H1 (cell line): ENCODE results near the gene STXBP2. TPM values are rescaled to one million over a fixed set of nuclear protein-coding genes. Genes with fewer than 3 reads are reported as not detected.

Source experiments
- CTCF ChIA-PET: fragments of 300-600 bp; sonication (Branson Sonifier 250); formaldehyde crosslinking; loops from one replicate; lab custom pipeline; 2021; ENCODE audit not compliant: partially characterized antibody; lab: Charles Lee
- POLR2A ChIA-PET: fragments of 300-600 bp; sonication (Branson Sonifier 250); formaldehyde crosslinking; loops from one replicate; lab custom pipeline; 2021; ENCODE audit warnings: inconsistent platforms; ENCODE audit not compliant: partially characterized antibody; lab: Charles Lee
- DNase-seq, 2 experiments: peaks; one replicate each; pipeline versions ENCODE4 v3.0.0 to v3.0.0-alpha.2; 2010 to 2022; ENCODE audit warnings: low spot score in 2 of 2, low read depth in 1 of 2, mixed read lengths in 1 of 2
- FAIRE-seq: peaks from 2 replicates; lab custom pipeline; 2011; peaks lifted over from hg19 to GRCh38; lab: Jason Lieb, UNC
- H2AFZ ChIP-seq: 2 replicates; pipeline ENCODE4 v1.8.1; 2012; ENCODE audit warnings: low read length, inconsistent platforms
- H2AK5ac ChIP-seq: 2 replicates; pipeline ENCODE4 v1.6.1; 2013; ENCODE audit warnings: low read depth, low read length
- H2BK120ac ChIP-seq: replicated peaks from 2 replicates; pipeline ENCODE3; 2013; ENCODE audit warnings: low read depth, low read length, inconsistent platforms
- H2BK12ac ChIP-seq: 2 replicates; pipeline ENCODE4 v1.6.1; 2013; ENCODE audit warnings: low read depth, low read length
- H2BK15ac ChIP-seq: 2 replicates; pipeline ENCODE4 v1.6.1; 2013; ENCODE audit warnings: low read length
- H2BK20ac ChIP-seq: 2 replicates; pipeline ENCODE4 v1.6.1; 2013; ENCODE audit warnings: low read length
- H2BK5ac ChIP-seq: 2 replicates; pipeline ENCODE4 v1.6.1; 2013; ENCODE audit warnings: low read depth, low read length
- H3K14ac ChIP-seq: 2 replicates; pipeline ENCODE4 v1.6.1; 2013; ENCODE audit warnings: inconsistent platforms; ENCODE audit not compliant: insufficient read length
- H3K18ac ChIP-seq: 2 replicates; pipeline ENCODE4 v1.6.1; 2013; ENCODE audit warnings: low read length; ENCODE audit errors: extremely low read depth
- H3K23ac ChIP-seq: 2 replicates; pipeline ENCODE4 v1.6.1; 2013; ENCODE audit warnings: inconsistent platforms; ENCODE audit not compliant: insufficient read length
- H3K23me2 ChIP-seq: 2 replicates; pipeline ENCODE4 v1.6.1; 2013; ENCODE audit warnings: low read depth, low read length
- H3K27ac ChIP-seq: 2 replicates; pipeline ENCODE4 v1.6.1; 2011; ENCODE audit warnings: low read depth, low read length, inconsistent platforms
- H3K27me3 ChIP-seq, 4 experiments: replicated peaks in 1 of 4; 1 replicate in 1 of 4; 2 replicates in 3 of 4; pipeline versions ENCODE4 v1.6.1 to v1.8.1; 2011 to 2013; ENCODE audit warnings: low read length in 3 of 4, mild to moderate bottlenecking in 3 of 4, inconsistent platforms in 2 of 4, mixed read lengths in 2 of 4, moderate library complexity in 1 of 4; ENCODE audit not compliant: control insufficient read depth in 3 of 4, insufficient read depth in 3 of 4; ENCODE audit errors: extremely low read depth in 1 of 4
- H3K36me3 ChIP-seq, 4 experiments: 2 replicates each; pipeline versions ENCODE4 v1.6.1 to v1.8.1; 2011 to 2013; ENCODE audit warnings: mild to moderate bottlenecking in 4 of 4, low read length in 3 of 4, moderate library complexity in 2 of 4, control low read depth in 1 of 4, inconsistent platforms in 1 of 4; ENCODE audit not compliant: insufficient read depth in 4 of 4, control insufficient read depth in 2 of 4
- H3K4ac ChIP-seq: replicated peaks from 2 replicates; pipeline ENCODE3; 2013; ENCODE audit warnings: low read length, low read depth, mixed read lengths, inconsistent platforms; ENCODE audit not compliant: insufficient read length
- H3K4me1 ChIP-seq, 4 experiments: replicated peaks in 1 of 4; 1 replicate in 1 of 4; 2 replicates in 3 of 4; pipeline versions ENCODE4 v1.6.1 to v1.8.1; 2011 to 2013; ENCODE audit warnings: low read length in 3 of 4, inconsistent platforms in 2 of 4, mixed read lengths in 1 of 4; ENCODE audit not compliant: insufficient read depth in 4 of 4, control insufficient read depth in 3 of 4
- H3K4me2 ChIP-seq, 2 experiments: 2 replicates each; pipeline versions ENCODE4 v1.6.1 to v1.8.1; 2011 to 2013; ENCODE audit warnings: low read depth in 2 of 2, low read length in 2 of 2, control low read depth in 1 of 2, inconsistent platforms in 1 of 2, mild to moderate bottlenecking in 1 of 2; ENCODE audit not compliant: insufficient read depth in 1 of 2
- H3K4me3 ChIP-seq, 4 experiments: fragments of 200-600, 300-600 bp in 1 of 4; sonication (generic), shearing (Covaris generic), sonication (Bioruptor Twin) in 1 of 4; 2 replicates each; pipeline versions ENCODE4 v1.5.1 to v1.8.1; 2011 to 2016; ENCODE audit warnings: low read length in 4 of 4, low read depth in 3 of 4, control low read depth in 2 of 4, inconsistent platforms in 2 of 4, mild to moderate bottlenecking in 2 of 4, mixed read lengths in 1 of 4, moderate library complexity in 1 of 4; ENCODE audit not compliant: insufficient read depth in 2 of 4; ENCODE audit errors: extremely low read depth in 1 of 4
- H3K56ac ChIP-seq: replicated peaks from 2 replicates; pipeline ENCODE3; 2013; ENCODE audit warnings: low read depth, mild to moderate bottlenecking, mixed read lengths, low read length, inconsistent platforms; ENCODE audit not compliant: insufficient read length
- H3K79me1 ChIP-seq: 2 replicates; pipeline ENCODE4 v1.6.1; 2013; ENCODE audit warnings: low read depth, low read length, control low read depth
- H3K79me2 ChIP-seq, 2 experiments: 2 replicates each; pipeline versions ENCODE4 v1.6.1 to v1.8.1; 2012 to 2013; ENCODE audit warnings: low read length in 2 of 2, mild to moderate bottlenecking in 2 of 2, inconsistent platforms in 1 of 2; ENCODE audit not compliant: insufficient read depth in 2 of 2, control insufficient read depth in 1 of 2
- H3K9ac ChIP-seq, 4 experiments: replicated peaks in 1 of 4; 1 replicate in 1 of 4; 2 replicates in 3 of 4; pipeline versions ENCODE4 v1.6.1 to v1.8.1; 2011 to 2013; ENCODE audit warnings: low read depth in 3 of 4, low read length in 3 of 4, control low read depth in 2 of 4, mild to moderate bottlenecking in 2 of 4, moderate library complexity in 2 of 4, inconsistent platforms in 1 of 4; ENCODE audit errors: extremely low read depth in 1 of 4
- H3K9me3 ChIP-seq, 2 experiments: 2 replicates each; pipeline versions ENCODE4 v1.6.1 to v1.8.1; 2012 to 2013; ENCODE audit warnings: mild to moderate bottlenecking in 2 of 2, moderate library complexity in 2 of 2, control low read depth in 1 of 2, inconsistent platforms in 1 of 2, low read depth in 1 of 2, low read length in 1 of 2, mixed read lengths in 1 of 2; ENCODE audit not compliant: insufficient read depth in 2 of 2
- H4K20me1 ChIP-seq, 2 experiments: replicated peaks in 1 of 2; 2 replicates each; pipeline versions ENCODE3 to v1.8.1; 2011 to 2013; ENCODE audit warnings: inconsistent platforms in 2 of 2, low read length in 2 of 2, mild to moderate bottlenecking in 1 of 2; ENCODE audit not compliant: insufficient read depth in 2 of 2, control insufficient read depth in 1 of 2
- H4K5ac ChIP-seq: 2 replicates; pipeline ENCODE4 v1.6.1; 2013; ENCODE audit warnings: low read length, low read depth, mixed read lengths, inconsistent platforms; ENCODE audit not compliant: insufficient read length
- H4K8ac ChIP-seq: 2 replicates; pipeline ENCODE4 v1.8.0; 2013; ENCODE audit warnings: mild to moderate bottlenecking, moderate library complexity, low read length, inconsistent platforms; ENCODE audit not compliant: insufficient read depth; ENCODE audit errors: extremely low read depth
- H4K91ac ChIP-seq: replicated peaks from 2 replicates; pipeline ENCODE3; 2013; ENCODE audit warnings: low read length, mixed read lengths, inconsistent platforms; ENCODE audit not compliant: insufficient read length
- CEBPB ChIP-seq: IDR thresholded peaks from 2 replicates; pipeline ENCODE4 v1.6.1; 2012; ENCODE audit warnings: low read depth, low read length
- CHD1 ChIP-seq: IDR thresholded peaks from 2 replicates; pipeline ENCODE4 v1.6.1; 2012; ENCODE audit warnings: low read depth, low read length, improper control_type of control experiment
- CTBP2 ChIP-seq: IDR thresholded peaks from 2 replicates; pipeline ENCODE4 v1.7.0; 2011; ENCODE audit warnings: borderline replicate concordance, mild to moderate bottlenecking, moderate library complexity, mixed read lengths, low read length; ENCODE audit not compliant: insufficient read depth, insufficient read length
- KDM4A ChIP-seq: IDR thresholded peaks from one replicate; pipeline ENCODE4 v1.7.1; 2012; ENCODE audit warnings: low read depth, mild to moderate bottlenecking, moderate library complexity, low read length, inconsistent platforms; ENCODE audit not compliant: severe bottlenecking
- RFX5 ChIP-seq: IDR thresholded peaks from 2 replicates; pipeline ENCODE4 v1.6.1; 2011; ENCODE audit warnings: low read depth, low read length, improper control_type of control experiment, borderline replicate concordance
- TAF7 ChIP-seq: optimal IDR thresholded peaks from 2 replicates; pipeline ENCODE3; 2011; ENCODE audit warnings: low read depth, mild to moderate bottlenecking, inconsistent platforms, low read length, moderate library complexity, borderline replicate concordance
- YY1 ChIP-seq: IDR thresholded peaks from 2 replicates; pipeline ENCODE4 v1.6.1; 2011; ENCODE audit warnings: low read depth, mild to moderate bottlenecking, low read length
- WGBS, 2 experiments: shearing (Covaris generic) in 1 of 2; methylation state at CpG; one replicate each; pipeline versions ENCODE4 v1.1.6 to v1.1.7; 2013 to 2015; ENCODE audit warnings: low lambda C conversion rate in 2 of 2, mixed read lengths in 2 of 2, inconsistent platforms in 1 of 2, low coverage in 1 of 2, missing lambda C conversion rate in 1 of 2; ENCODE audit not compliant: insufficient replicate concordance in 2 of 2, insufficient coverage in 1 of 2, insufficient read length in 1 of 2; ENCODE audit errors: extremely low coverage in 1 of 2, missing lambda C conversion rate in 1 of 2; 5-methylcytosine and 5-hydroxymethylcytosine counted together
- polyA plus RNA-seq, 7 experiments: library from polyadenylated mRNA; depleted of rRNA in 3 of 7; stranded (reverse) in 5 of 7; unstranded in 2 of 7; fragments of >200 nt in 5 of 7; fragments of 200-250 nt in 2 of 7; gene quantifications; 1 replicate in 5 of 7; 2 replicates in 1 of 7; 4 replicates in 1 of 7; pipeline versions ENCODE4 v1.2.1 to v1.2.3, GENCODE V29; 2011 to 2013; ENCODE audit warnings: missing spikeins in 2 of 7, mixed read lengths in 2 of 7
- total RNA-seq: library from RNA; stranded (reverse); fragmentation: NEBNext Ultra II Directional; extraction: Animal tissue kit (Norgen Biotek cat#: 25700); gene quantifications from 2 replicates; pipeline ENCODE4 v1.2.1, GENCODE V29; 2021

The STXBP2 gene
- total and polyA plus RNA-seq, 2 of the 8 experiments (the other 6 are each of a cell fraction or from before 2014, with no cell fraction given): 52.9 to 53.8 TPM

DNA sequence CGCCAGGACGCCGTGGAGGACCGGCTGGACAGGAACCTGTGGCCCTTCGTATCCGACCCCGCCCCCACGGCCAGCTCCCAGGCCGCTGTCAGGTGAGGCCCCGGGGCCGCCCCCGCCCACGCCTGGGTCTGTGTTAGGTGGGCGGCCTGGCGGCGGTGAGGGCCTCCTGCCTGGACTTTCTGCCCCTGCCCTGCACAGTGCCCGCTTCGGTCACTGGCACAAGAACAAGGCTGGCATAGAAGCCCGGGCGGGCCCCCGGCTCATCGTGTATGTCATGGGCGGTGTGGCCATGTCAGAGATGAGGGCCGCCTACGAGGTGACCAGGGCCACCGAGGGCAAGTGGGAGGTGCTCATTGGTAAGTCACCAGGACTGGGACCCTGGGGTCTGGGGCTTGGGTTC is 10.2 kb downstream of the STXBP2 start:
- no peak overlapping the region for H2BK120ac ChIP-seq

More for the DNA sequence above, 10.2 kb downstream of the STXBP2 start:
- TF ChIP-seq CTBP2 (no peak), RFX5 (no peak), TAF7 (no peak), YY1 (no peak), KDM4A (no peak), CHD1 (no peak), CEBPB (no peak)
- TF ChIP-seq, all 59 proteins: peak for 0
- Histone ChIP-seq H3K36me3 (peaks cover 0 to 3% (median 0%) of the 10 kb centered on the region in 4 experiments; a peak in 1 of 8 replicates), H3K4me1 (peaks cover 0 to 5% (median 0%) of the 10 kb centered on the region in 4 experiments; a peak in 5 of 7 replicates), H2BK15ac (no peak overlapping the region), H2BK5ac (no peak overlapping the region), H3K23ac (no peak overlapping the region), H4K5ac (no peak overlapping the region), H3K18ac (no peak overlapping the region), H4K20me1 (peaks cover 0 to 5% of the 10 kb centered on the region in 2 experiments), H2AFZ (no peak overlapping the region), H3K4me2 (no peak overlapping the region), H3K56ac (no peak overlapping the region), H3K27me3 (peaks cover 0 to 8% (median 1%) of the 10 kb centered on the region in 4 experiments; a peak in 4 of 7 replicates), H3K14ac (no peak overlapping the region), H3K4me3 (no peak overlapping the region), H3K4ac (no peak overlapping the region), H4K8ac (no peak overlapping the region), H3K27ac (no peak overlapping the region), H3K23me2 (0 out of 2 replicates have a peak, but pooled peaks cover under 1% of the 10 kb centered on the region), H3K79me2 (no peaks in the 10 kb centered on the region), H3K9ac (no peak overlapping the region), H3K79me1 (no peaks in the 10 kb centered on the region), H4K91ac (no peak overlapping the region), H3K9me3 (no peaks in the 10 kb centered on the region), H2BK12ac (no peak overlapping the region), H2AK5ac (no peak overlapping the region), H2BK20ac (no peak overlapping the region)
- DNase-seq: no peak
- CTCF ChIA-PET: no interaction called here
- FAIRE-seq: no peak
- 93% methylated on average over 26 of the region's 26 CpGs; no CpG with 5 or more reads in 1 of the 2 experiments for WGBS, 2 experiments
- POLR2A ChIA-PET: interaction anchor here (1.3 kb wide), 2 partner anchors 10 to 17 kb away, joined by 4 to 6 read pairs; partner anchors contain the start of genes PET100 and STXBP2
